ENCODE data around the gene TBC1D4. TPM values are rescaled to one million over a fixed set of nuclear protein-coding genes. Genes with fewer than 3 reads are reported as not detected.
"Not testable (repeated sequence)": the region's sequence is repeated elsewhere in the genome, so short reads cannot be mapped to it uniquely, and the experiment has no call there.

The TBC1D4 gene
- polyA plus RNA-seq, 1 experiment = 16.4 TPM

DNA sequence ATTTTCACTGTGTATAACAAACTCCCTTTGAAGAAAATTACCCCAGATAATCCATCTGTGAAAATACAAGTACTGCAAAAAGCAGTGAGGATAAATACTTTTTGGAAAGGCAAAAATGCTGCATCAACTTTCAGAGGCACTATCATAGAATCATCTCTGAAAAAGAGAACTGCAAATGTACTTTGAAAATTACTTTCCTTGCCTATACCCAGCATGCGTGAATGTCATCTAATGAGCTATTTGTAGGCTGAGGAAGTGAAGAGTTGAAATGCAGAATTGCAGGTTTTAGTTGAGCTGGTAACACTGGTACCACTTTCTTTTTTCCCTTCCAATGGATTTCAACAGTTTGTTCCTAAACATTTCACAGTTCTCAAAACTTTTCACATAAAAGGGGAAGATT, 196.7 kb downstream of the TBC1D4 start:
- TF ChIP-seq, protein P1, sequence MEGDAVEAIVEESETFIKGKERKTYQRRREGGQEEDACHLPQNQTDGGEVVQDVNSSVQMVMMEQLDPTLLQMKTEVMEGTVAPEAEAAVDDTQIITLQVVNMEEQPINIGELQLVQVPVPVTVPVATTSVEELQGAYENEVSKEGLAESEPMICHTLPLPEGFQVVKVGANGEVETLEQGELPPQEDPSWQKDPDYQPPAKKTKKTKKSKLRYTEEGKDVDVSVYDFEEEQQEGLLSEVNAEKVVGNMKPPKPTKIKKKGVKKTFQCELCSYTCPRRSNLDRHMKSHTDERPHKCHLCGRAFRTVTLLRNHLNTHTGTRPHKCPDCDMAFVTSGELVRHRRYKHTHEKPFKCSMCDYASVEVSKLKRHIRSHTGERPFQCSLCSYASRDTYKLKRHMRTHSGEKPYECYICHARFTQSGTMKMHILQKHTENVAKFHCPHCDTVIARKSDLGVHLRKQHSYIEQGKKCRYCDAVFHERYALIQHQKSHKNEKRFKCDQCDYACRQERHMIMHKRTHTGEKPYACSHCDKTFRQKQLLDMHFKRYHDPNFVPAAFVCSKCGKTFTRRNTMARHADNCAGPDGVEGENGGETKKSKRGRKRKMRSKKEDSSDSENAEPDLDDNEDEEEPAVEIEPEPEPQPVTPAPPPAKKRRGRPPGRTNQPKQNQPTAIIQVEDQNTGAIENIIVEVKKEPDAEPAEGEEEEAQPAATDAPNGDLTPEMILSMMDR (IDR thresholded peaks at IDR 0.05; ENCODE audit: insufficient read depth, low read depth, low read length) = no peak
- ChIA-PET POLR2A (no interaction called here), CTCF (interaction anchor here (0.6 kb wide), 1 partner anchor 939 kb away, joined by 3 read pairs; no protein-coding TSS in a partner anchor)
- H3K36me3 ChIP-seq (ENCODE audit: control insufficient read depth, insufficient read depth, low read length) = no peaks in the 10 kb centered on the region
- no peak overlapping the region for H3K4me3 ChIP-seq (ENCODE audit: low read depth, low read length)
- H3K27me3 ChIP-seq (ENCODE audit: control insufficient read depth, insufficient read depth, low read length) = no peaks in the 10 kb centered on the region
- no peak for DNase-seq (ENCODE audit: low read depth)

- ChIA-PET POLR2A (no interaction called here), CTCF (interaction anchor here (1.9 kb wide), 1 partner anchor 10 kb away, joined by 8 read pairs; no protein-coding TSS in a partner anchor)
- Histone ChIP-seq H3K36me3 (ENCODE audit: control insufficient read depth, insufficient read depth, low read length) (no peaks in the 10 kb centered on the region), H3K27me3 (ENCODE audit: control insufficient read depth, insufficient read depth, low read length) (no peaks in the 10 kb centered on the region; the same call in 1 of the 2 replicates), H3K4me3 (ENCODE audit: low read depth, low read length) (no peak overlapping the region)
- no peak for DNase-seq (ENCODE audit: low read depth)
- TF ChIP-seq, protein P1 (IDR thresholded peaks at IDR 0.05; ENCODE audit: insufficient read depth, low read depth, low read length) = no peak
Measured at GRCh38 chr13:75279834-75280369, 202.1 kb downstream of the TBC1D4 start.

- POLR2A ChIA-PET; H3K4me3 ChIP-seq (ENCODE audit: low read depth, low read length); H3K36me3 ChIP-seq (ENCODE audit: control insufficient read depth, insufficient read depth, low read length); CTCF ChIA-PET; DNase-seq (ENCODE audit: low read depth); H3K27me3 ChIP-seq (ENCODE audit: control insufficient read depth, insufficient read depth, low read length): not testable (repeated sequence)
Measured at GRCh38 chr13:75273695-75274094, 208.3 kb downstream of the TBC1D4 start.

GRCh38 chr13:75271846-75272245, 210.1 kb downstream of the TBC1D4 start:
- no peak for DNase-seq (ENCODE audit: low read depth)
- CTCF ChIA-PET = interaction anchor here (0.7 to 1.2 kb wide), 3 partner anchors 13 to 43 kb away, joined by 3 to 5 read pairs (median 4); no protein-coding TSS in a partner anchor
- Histone ChIP-seq H3K4me3 (ENCODE audit: low read depth, low read length) (no peak overlapping the region), H3K27me3 (ENCODE audit: control insufficient read depth, insufficient read depth, low read length) (no peaks in the 10 kb centered on the region), H3K36me3 (ENCODE audit: control insufficient read depth, insufficient read depth, low read length) (no peaks in the 10 kb centered on the region)
- POLR2A ChIA-PET = no interaction called here
- TF ChIP-seq, protein P1 (IDR thresholded peaks at IDR 0.05; ENCODE audit: insufficient read depth, low read depth, low read length) = no peak

DNA sequence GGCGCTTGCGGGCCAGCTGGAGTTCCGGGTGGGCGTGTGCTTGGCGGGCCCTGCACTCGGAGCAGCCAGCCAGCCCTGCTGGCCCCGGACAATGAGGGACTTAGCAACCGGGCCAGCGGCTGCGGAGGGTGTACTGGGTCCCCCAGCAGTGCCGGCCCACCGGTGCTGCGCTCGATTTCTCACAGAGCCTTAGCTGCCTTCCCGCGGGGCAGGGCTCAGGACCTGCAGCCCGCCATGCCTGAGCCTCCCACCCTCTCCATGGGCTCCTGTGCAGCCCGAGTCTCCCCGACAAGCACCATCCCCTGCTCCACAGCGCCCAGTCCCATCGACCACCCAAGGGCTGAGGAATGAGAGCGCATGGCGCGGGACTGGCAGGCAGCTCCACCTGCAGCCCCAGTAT, 213.5 kb downstream of the TBC1D4 start:
- H3K36me3 ChIP-seq (ENCODE audit: control insufficient read depth, insufficient read depth, low read length); H3K27me3 ChIP-seq (ENCODE audit: control insufficient read depth, insufficient read depth, low read length); CTCF ChIA-PET; DNase-seq (ENCODE audit: low read depth); POLR2A ChIA-PET; H3K4me3 ChIP-seq (ENCODE audit: low read depth, low read length): not testable (repeated sequence)

DNA sequence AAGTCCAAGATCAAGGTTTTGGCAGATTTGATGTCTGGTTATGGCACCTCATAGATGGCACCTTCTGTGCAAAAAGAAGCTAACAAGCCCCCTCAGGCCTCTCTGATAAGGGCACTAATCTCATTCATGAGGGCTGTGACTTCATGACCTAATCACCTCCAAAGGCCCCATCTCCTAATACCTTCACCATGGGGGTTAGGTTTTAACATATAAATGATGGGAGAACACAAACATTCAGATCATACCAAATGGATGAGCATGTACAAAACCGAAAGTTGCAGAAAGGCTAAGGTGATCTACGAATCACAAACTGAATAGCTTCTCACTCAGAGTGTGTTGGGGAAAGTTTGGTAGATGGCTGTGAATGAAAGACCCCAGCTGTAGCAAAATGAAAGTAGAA, 217.4 kb downstream of the TBC1D4 start:
- peaks cover 1% of the 10 kb centered on the region; the same call in 1 of the 2 replicates for H3K27me3 ChIP-seq (ENCODE audit: control insufficient read depth, insufficient read depth, low read length)
- POLR2A ChIA-PET = no interaction called here
- CTCF ChIA-PET = no interaction called here

More for the DNA sequence above, 217.4 kb downstream of the TBC1D4 start:
- DNase-seq (ENCODE audit: low read depth) = no peak
- TF ChIP-seq, protein P1 (IDR thresholded peaks at IDR 0.05; ENCODE audit: insufficient read depth, low read depth, low read length) = no peak
- Histone ChIP-seq H3K36me3 (ENCODE audit: control insufficient read depth, insufficient read depth, low read length) (no peaks in the 10 kb centered on the region), H3K4me3 (ENCODE audit: low read depth, low read length) (no peak overlapping the region)

All from BJ (cell line).